HepG2 (cell line): ENCODE data around the gene ACSM5. TPM values are rescaled to one million over a fixed set of nuclear protein-coding genes. Genes with fewer than 3 reads are reported as not detected.
A peak's percentile ranks its signal among the peaks of the same experiment; 100 is the strongest.

ENCODE experiments used
- ETV6 ChIP-seq: sonication (generic); formaldehyde crosslinking; conservative IDR thresholded peaks from 2 replicates; pipeline ENCODE4 v1.4.0; 2020; ENCODE audit warnings: missing genetic modification reagents
- FOXO1 ChIP-seq: sonication (generic); formaldehyde crosslinking; IDR thresholded peaks from 2 replicates; pipeline ENCODE4 v1.4.0; 2020; ENCODE audit warnings: missing genetic modification reagents
- FOXP4 ChIP-seq: sonication (generic); formaldehyde crosslinking; IDR thresholded peaks from 2 replicates; pipeline ENCODE4 v1.4.0; 2020; ENCODE audit warnings: missing genetic modification reagents
- FUBP1 ChIP-seq: sonication (generic); formaldehyde crosslinking; IDR thresholded peaks from 2 replicates; pipeline ENCODE4 v1.5.1; 2020; ENCODE audit warnings: missing genetic modification reagents, mild to moderate bottlenecking, borderline replicate concordance
- HCFC1 ChIP-seq: fragments of 150-350 bp; IDR thresholded peaks from 2 replicates; pipeline ENCODE4 v1.6.1; 2014; ENCODE audit warnings: low read depth, low read length
- HMG20A ChIP-seq: IDR thresholded peaks from 2 replicates; pipeline ENCODE4 v1.6.1; 2016; ENCODE audit warnings: borderline replicate concordance
- IKZF5 ChIP-seq: IDR thresholded peaks from 2 replicates; pipeline ENCODE4 v1.6.1; 2018; ENCODE audit warnings: missing genetic modification reagents, mild to moderate bottlenecking, missing compliant biosample characterization
- JUN ChIP-seq: sonication (generic); formaldehyde crosslinking; IDR thresholded peaks from 2 replicates; pipeline ENCODE4 v1.4.0; 2020; ENCODE audit warnings: mild to moderate bottlenecking, missing genetic modification reagents
- KDM2A ChIP-seq: sonication (generic); formaldehyde crosslinking; IDR thresholded peaks from 2 replicates; pipeline ENCODE4 v1.4.0; 2020; ENCODE audit warnings: low read depth, missing genetic modification reagents, borderline replicate concordance
- MBD4 ChIP-seq: IDR thresholded peaks from 2 replicates; pipeline ENCODE4 v1.6.1; 2012; ENCODE audit warnings: low read length, inconsistent platforms, borderline replicate concordance
- NCOA2 ChIP-seq: sonication (generic); formaldehyde crosslinking; IDR thresholded peaks from 2 replicates; pipeline ENCODE4 v1.8.0; 2022; ENCODE audit warnings: inconsistent platforms
- NCOR1 ChIP-seq: fragments of 200-600 bp; sonication (generic); IDR thresholded peaks from 2 replicates; pipeline ENCODE4 v1.7.0; 2017; ENCODE audit warnings: antibody characterized with exemption, low read length, borderline replicate concordance
- NFE2L2 ChIP-seq: fragments of 150-350 bp; IDR thresholded peaks from 2 replicates; pipeline ENCODE4 v1.6.1; 2014; ENCODE audit warnings: low read length
- NR2F2 ChIP-seq: IDR thresholded peaks from 2 replicates; pipeline ENCODE4 v1.6.1; 2012; ENCODE audit warnings: low read depth, inconsistent platforms, borderline replicate concordance
- POGZ ChIP-seq: sonication (generic); formaldehyde crosslinking; IDR thresholded peaks from 2 replicates; pipeline ENCODE4 v1.4.0; 2020; ENCODE audit warnings: mild to moderate bottlenecking, missing genetic modification reagents
- SNAI1 ChIP-seq: sonication (generic); formaldehyde crosslinking; IDR thresholded peaks from 2 replicates; pipeline ENCODE4 v1.5.0; 2020; ENCODE audit warnings: mild to moderate bottlenecking, missing genetic modification reagents, borderline replicate concordance
- TEAD3 ChIP-seq: optimal IDR thresholded peaks from 2 replicates; pipeline ENCODE3; 2016; ENCODE audit warnings: borderline replicate concordance
- ZFAT ChIP-seq: sonication (generic); formaldehyde crosslinking; conservative IDR thresholded peaks from 2 replicates; pipeline ENCODE4 v1.8.1; 2023; ENCODE audit warnings: missing genetic modification reagents, inconsistent platforms
- ZFX ChIP-seq: sonication (generic); formaldehyde crosslinking; IDR thresholded peaks from 2 replicates; pipeline ENCODE4 v1.4.0; 2020; ENCODE audit warnings: mild to moderate bottlenecking, low read depth, missing genetic modification reagents, moderate library complexity
- ZNF292 ChIP-seq: sonication (generic); formaldehyde crosslinking; IDR thresholded peaks from 2 replicates; pipeline ENCODE4 v1.8.1; 2022; ENCODE audit warnings: mild to moderate bottlenecking, low read depth, missing genetic modification reagents, borderline replicate concordance
- ZNF34 ChIP-seq: sonication (generic); formaldehyde crosslinking; IDR thresholded peaks from 2 replicates; pipeline ENCODE4 v1.4.0; 2020; ENCODE audit warnings: mild to moderate bottlenecking, missing genetic modification reagents, borderline replicate concordance
- ZNF431 ChIP-seq: sonication (generic); formaldehyde crosslinking; IDR thresholded peaks from 2 replicates; pipeline ENCODE4 v1.9.0; 2022; ENCODE audit warnings: missing genetic modification reagents, low read depth, mild to moderate bottlenecking, borderline replicate concordance
- ZNF567 ChIP-seq: sonication (generic); formaldehyde crosslinking; IDR thresholded peaks from 2 replicates; pipeline ENCODE4 v1.8.1; 2023; ENCODE audit warnings: mild to moderate bottlenecking, missing genetic modification reagents, borderline replicate concordance
- ZNF737 ChIP-seq: sonication (generic); formaldehyde crosslinking; IDR thresholded peaks from 2 replicates; pipeline ENCODE4 v1.5.0; 2020; ENCODE audit warnings: missing genetic modification reagents, mild to moderate bottlenecking, borderline replicate concordance
- ZNF782 ChIP-seq: sonication (generic); formaldehyde crosslinking; IDR thresholded peaks from 2 replicates; pipeline ENCODE4 v1.4.0; 2020; ENCODE audit warnings: missing genetic modification reagents, mild to moderate bottlenecking, borderline replicate concordance
- ZNF839 ChIP-seq: sonication (generic); formaldehyde crosslinking; IDR thresholded peaks from 2 replicates; pipeline ENCODE4 v1.4.0; 2020; ENCODE audit warnings: missing genetic modification reagents, mild to moderate bottlenecking, borderline replicate concordance
- ZNF883 ChIP-seq: sonication (generic); formaldehyde crosslinking; IDR thresholded peaks from 2 replicates; pipeline ENCODE4 v1.5.1; 2020; ENCODE audit warnings: mild to moderate bottlenecking, missing genetic modification reagents; ENCODE audit errors: not compliant biosample characterization
- ZNF891 ChIP-seq: sonication (generic); formaldehyde crosslinking; IDR thresholded peaks from 2 replicates; pipeline ENCODE4 v1.5.0; 2020; ENCODE audit warnings: mild to moderate bottlenecking, missing genetic modification reagents
- ZSCAN22 ChIP-seq: sonication (generic); formaldehyde crosslinking; IDR thresholded peaks from 2 replicates; pipeline ENCODE4 v1.4.0; 2020; ENCODE audit warnings: mild to moderate bottlenecking, missing genetic modification reagents
- polyA plus RNA-seq, 8 experiments: library from polyadenylated mRNA; depleted of rRNA in 3 of 8; stranded (reverse) in 7 of 8; unstranded in 1 of 8; fragments of >200 nt; fragmentation: Illumina TruSeq in 4 of 8; extraction: Trizol in 4 of 8; gene quantifications; 2 replicates each; pipeline versions ENCODE4 v1.2.1 to v1.2.3, GENCODE V29; 2011 to 2016; ENCODE audit warnings: low read depth in 4 of 8, missing spikeins in 1 of 8, mixed read lengths in 1 of 8; ENCODE audit not compliant: insufficient read depth in 1 of 8
- total RNA-seq, 5 experiments: library from RNA; depleted of rRNA; stranded (reverse); fragments of >200 nt; fragmentation: Illumina TruSeq; extraction: Trizol; gene quantifications; 2 replicates each; pipeline ENCODE4 v1.2.3, GENCODE V29; 2016; ENCODE audit warnings: low read depth in 1 of 5

ACSM5 gene
- total and polyA plus RNA-seq, 2 of the 13 experiments (the other 11 are each of a cell fraction or from before 2014, with no cell fraction given), result 9.1 to 15.0 TPM

GRCh38 chr16:20399185-20399584 lies 10.1 kb upstream of the ACSM5 start (continued):
- TF ChIP-seq NCOR1 (no peak), ZNF431 (no peak), FOXO1 (CRISPR knock-in tag) (0 out of 2 replicates have a peak, but pooled peaks have one; percentile 9), ZNF839 (no peak), MBD4 (no peak), KDM2A (CRISPR knock-in tag) (no peak), SNAI1 (no peak), ZNF292 (CRISPR knock-in tag) (0 out of 2 replicates have a peak, but pooled peaks have one; percentile 18), ZFAT (CRISPR knock-in tag) (no peak), ZNF891 (CRISPR knock-in tag) (peak; percentile 30; the same call in 1 of the 2 replicates), FUBP1 (CRISPR knock-in tag) (no peak), ZNF34 (no peak), NFE2L2 (no peak), ETV6 (CRISPR knock-in tag) (no peak), ZNF567 (no peak), HCFC1 (no peak), NR2F2 (no peak), NCOA2 (CRISPR knock-in tag) (no peak), ZNF737 (CRISPR knock-in tag) (no peak), ZNF782 (no peak), FOXP4 (no peak), JUN (CRISPR knock-in tag) (no peak), ZFX (0 out of 2 replicates have a peak, but pooled peaks have one; percentile 13), IKZF5 (no peak), ZNF883 (no peak), POGZ (CRISPR knock-in tag) (no peak), ZSCAN22 (CRISPR knock-in tag) (no peak), TEAD3 (CRISPR knock-in tag) (no peak), HMG20A (CRISPR knock-in tag) (no peak)
